AG04450 (cell line): ENCODE data around the gene GRM2. TPM values are rescaled to one million over a fixed set of nuclear protein-coding genes. Genes with fewer than 3 reads are reported as not detected.

Experiments
- CTCF ChIA-PET: fragments of 300-600, 350-600 bp; formaldehyde crosslinking; extraction: SDS; loops from one replicate; lab custom pipeline; 2022; ENCODE audit warnings: antibody characterized with exemption, inconsistent platforms; lab: Charles Lee
- POLR2A ChIA-PET: fragments of 350-600 bp; formaldehyde crosslinking; extraction: SDS; loops from one replicate; lab custom pipeline; 2021; ENCODE audit warnings: antibody characterized with exemption, inconsistent platforms; lab: Yijun Ruan, JAX
- DNase-seq: peaks from one replicate; pipeline ENCODE4 v3.0.0-alpha.2; 2011; ENCODE audit warnings: low read depth, low spot score
- H3K27ac ChIP-seq: one replicate; pipeline ENCODE4 v1.5.1; 2012; ENCODE audit warnings: low read depth, low read length, control low read depth
- H3K27me3 ChIP-seq: one replicate; pipeline ENCODE4 v1.6.0; 2012; ENCODE audit warnings: low read length; ENCODE audit not compliant: control insufficient read depth, insufficient read depth
- H3K4me3 ChIP-seq: 2 replicates; pipeline ENCODE4 v1.5.1; 2011; ENCODE audit warnings: mild to moderate bottlenecking, low read depth, low read length, control low read depth
- H3K9me3 ChIP-seq: 2 replicates; pipeline ENCODE4 v1.5.1; 2012; ENCODE audit warnings: low read length; ENCODE audit not compliant: control insufficient read depth, insufficient read depth
- CTCF ChIP-seq: IDR thresholded peaks from 2 replicates; pipeline ENCODE4 v1.5.1; 2011; ENCODE audit warnings: low read depth, low read length, control low read depth, inconsistent platforms
- polyA plus RNA-seq: library from polyadenylated mRNA; depleted of rRNA; stranded (reverse); fragments of >200 nt; gene quantifications from 2 replicates; pipeline ENCODE4 v1.2.3, GENCODE V29; 2011

GRM2 gene
- polyA plus RNA-seq, 1 experiment = not detected

GRCh38 chr3:51673181-51673801 is 33.6 kb upstream of the GRM2 start:
- no peak for TF ChIP-seq CTCF
- ChIA-PET POLR2A (no interaction called here), CTCF (interaction anchor here (0.6 to 4.7 kb wide), 7 partner anchors 8 to 284 kb away, joined by 3 to 47 read pairs (median 7); partner anchors contain the start of gene DCAF1)
- no peak for DNase-seq
- no peak overlapping the region for H3K27ac ChIP-seq
- no peaks in the 10 kb centered on the region for H3K27me3 ChIP-seq
- H3K4me3 ChIP-seq = no peak overlapping the region
- no peaks in the 10 kb centered on the region for H3K9me3 ChIP-seq

- no peak overlapping the region for H3K4me3 ChIP-seq
- POLR2A ChIA-PET = no interaction called here
- H3K27me3 ChIP-seq = no peaks in the 10 kb centered on the region
- no peak for TF ChIP-seq CTCF
- CTCF ChIA-PET = interaction anchor here (0.9 to 4.7 kb wide), 4 partner anchors 8 to 284 kb away, joined by 7 to 47 read pairs (median 24); partner anchors contain the start of gene DCAF1
- no peak overlapping the region for H3K27ac ChIP-seq
- no peak for DNase-seq
- no peaks in the 10 kb centered on the region for H3K9me3 ChIP-seq
Measured at GRCh38 chr3:51673802-51674654, 32.8 kb upstream of the GRM2 start.

- no peaks in the 10 kb centered on the region for H3K9me3 ChIP-seq
- ChIA-PET POLR2A (no interaction called here), CTCF (interaction anchor here (4.7 kb wide), 1 partner anchor 174 kb away, joined by 47 read pairs; the partner anchor contains the start of gene DCAF1)
- no peaks in the 10 kb centered on the region for H3K27me3 ChIP-seq
- TF ChIP-seq CTCF = no peak
- no peak for DNase-seq
- H3K4me3 ChIP-seq = no peak overlapping the region
- no peak overlapping the region for H3K27ac ChIP-seq
Measured at GRCh38 chr3:51675201-51675611, 31.7 kb upstream of the GRM2 start.

GRCh38 chr3:51676102-51676640 is 30.7 kb upstream of the GRM2 start:
- DNase-seq = no peak
- ChIA-PET CTCF (interaction anchor here (4.7 kb wide), 1 partner anchor 175 kb away, joined by 47 read pairs; the partner anchor contains the start of gene DCAF1), POLR2A (no interaction called here)
- H3K4me3 ChIP-seq = no peak overlapping the region
- TF ChIP-seq CTCF = no peak
- H3K9me3 ChIP-seq = no peaks in the 10 kb centered on the region
- no peaks in the 10 kb centered on the region for H3K27me3 ChIP-seq
- no peak overlapping the region for H3K27ac ChIP-seq
